GM12878 (cell line): ENCODE data around the gene SLC25A51. TPM values are rescaled to one million over a fixed set of nuclear protein-coding genes. Genes with fewer than 3 reads are reported as not detected.

Source experiments
- ATAC-seq: fragments of 200-7000 bp; cut with Tn5 transposase; 3 replicates; pipeline ENCODE4 v1.9.1; 2020; ENCODE audit warnings: mild to moderate bottlenecking, moderate library complexity
- BruUV-seq: library from RNA; stranded (reverse); fragments of 400-500 nt; replicated peaks from 2 replicates; lab custom pipeline; 2021; lab: Mats Ljungman, UMichigan
- CTCF ChIA-PET: fragments of 300-600 bp; sonication (Branson Sonifier 250); formaldehyde crosslinking; extraction: SDS; loops from one replicate; lab custom pipeline; 2021; ENCODE audit warnings: inconsistent platforms; lab: Yijun Ruan, JAX
- POLR2A ChIA-PET: fragments of 350-600 bp; formaldehyde crosslinking; extraction: SDS; loops from one replicate; lab custom pipeline; 2021; ENCODE audit warnings: inconsistent platforms; lab: Charles Lee
- RAD21 ChIA-PET: fragments of 300-600 bp; sonication (Branson Sonifier 250); formaldehyde crosslinking; loops from one replicate; lab custom pipeline; 2023; ENCODE audit warnings: antibody characterized with exemption; ENCODE audit not compliant: unreplicated experiment; lab: Charles Lee
- SMC1A ChIA-PET: fragments of 300-600 bp; sonication (Branson Sonifier 250); formaldehyde crosslinking; loops from one replicate; lab custom pipeline; 2023; ENCODE audit not compliant: unreplicated experiment, uncharacterized antibody; lab: Charles Lee
- DNase-seq: peaks from one replicate; pipeline ENCODE4 v3.0.0-alpha.2; 2011; ENCODE audit warnings: low read depth, low spot score
- FAIRE-seq: peaks from 3 replicates; lab custom pipeline; 2011; peaks lifted over from hg19 to GRCh38; lab: Jason Lieb, UNC
- H2AFZ ChIP-seq: 2 replicates; pipeline ENCODE4 v1.6.0; 2011; ENCODE audit warnings: low read depth, low read length, control low read depth; ENCODE audit not compliant: control insufficient read depth
- H3K27ac ChIP-seq: 2 replicates; pipeline ENCODE4 v1.5.1; 2011; ENCODE audit warnings: control low read depth; ENCODE audit not compliant: control insufficient read depth, insufficient read depth
- H3K27me3 ChIP-seq, 2 experiments: replicated peaks in 1 of 2; 2 replicates each; pipeline versions ENCODE4 v1.6.0 to v1.6.1; 2011; ENCODE audit warnings: low read length in 1 of 2; ENCODE audit not compliant: control insufficient read depth in 2 of 2, insufficient read depth in 2 of 2
- H3K36me3 ChIP-seq, 2 experiments: 2 replicates each; pipeline ENCODE4 v1.5.1; 2011; ENCODE audit warnings: low read length in 1 of 2; ENCODE audit not compliant: control insufficient read depth in 2 of 2, insufficient read depth in 2 of 2
- H3K4me1 ChIP-seq: 2 replicates; pipeline ENCODE4 v1.6.1; 2011; ENCODE audit warnings: mild to moderate bottlenecking, low read length, moderate library complexity, mixed read lengths; ENCODE audit not compliant: control insufficient read depth, insufficient read depth
- H3K4me2 ChIP-seq: 2 replicates; pipeline ENCODE4 v1.6.0; 2011; ENCODE audit warnings: control low read depth; ENCODE audit not compliant: control insufficient read depth, insufficient read depth
- H3K4me3 ChIP-seq: fragments of 200-600 bp; sonication (generic); 2 replicates; pipeline ENCODE4 v1.5.1; 2016
- H3K79me2 ChIP-seq: 2 replicates; pipeline ENCODE4 v1.6.0; 2011; ENCODE audit warnings: low read length; ENCODE audit not compliant: control insufficient read depth, insufficient read depth
- H3K9ac ChIP-seq: 2 replicates; pipeline ENCODE4 v1.8.0; 2011; ENCODE audit warnings: low read length, control low read depth, mixed read lengths; ENCODE audit not compliant: control insufficient read depth, insufficient read depth
- H3K9me3 ChIP-seq: replicated peaks from 3 replicates; pipeline ENCODE4 v1.5.1; 2011; ENCODE audit warnings: mild to moderate bottlenecking, low read length; ENCODE audit not compliant: control insufficient read depth, insufficient read depth
- H4K20me1 ChIP-seq: 2 replicates; pipeline ENCODE4 v1.6.0; 2011; ENCODE audit not compliant: control insufficient read depth, insufficient read depth
- BRCA1 ChIP-seq: IDR thresholded peaks from 2 replicates; pipeline ENCODE4 v1.6.1; 2011; ENCODE audit warnings: low read depth, low read length, improper control_type of control experiment
- CREM ChIP-seq: IDR thresholded peaks from 2 replicates; pipeline ENCODE4 v1.6.1; 2014; ENCODE audit warnings: antibody characterized with exemption, low read depth
- KLF5 ChIP-seq: fragments of 450-650 bp; IDR thresholded peaks from 2 replicates; pipeline ENCODE4 v1.6.1; 2014; ENCODE audit warnings: mild to moderate bottlenecking; ENCODE audit not compliant: partially characterized antibody
- PRDM15 ChIP-seq: fragments of 450-650 bp; formaldehyde crosslinking; IDR thresholded peaks from 2 replicates; pipeline ENCODE4 v1.4.0; 2020; ENCODE audit warnings: mild to moderate bottlenecking, moderate library complexity
- RAD51 ChIP-seq: fragments of 450-650 bp; IDR thresholded peaks from 2 replicates; pipeline ENCODE4 v1.6.1; 2016; ENCODE audit warnings: moderate library complexity, mild to moderate bottlenecking, inconsistent platforms
- RFX5 ChIP-seq: IDR thresholded peaks from 2 replicates; pipeline ENCODE4 v1.6.1; 2011; ENCODE audit warnings: low read depth, low read length, improper control_type of control experiment
- TCF12 ChIP-seq: IDR thresholded peaks from 2 replicates; pipeline ENCODE4 v1.6.1; 2011; ENCODE audit warnings: low read depth, mild to moderate bottlenecking, low read length
- ZBTB4 ChIP-seq: fragments of 450-650 bp; formaldehyde crosslinking; IDR thresholded peaks from 2 replicates; pipeline ENCODE4 v1.4.0; 2022; ENCODE audit warnings: mild to moderate bottlenecking, moderate library complexity
- WGBS: methylation state at CpG from one replicate; pipeline ENCODE4 v1.1.6; 2016; ENCODE audit warnings: low lambda C conversion rate; ENCODE audit not compliant: insufficient replicate concordance, insufficient coverage; ENCODE audit errors: missing lambda C conversion rate; 5-methylcytosine and 5-hydroxymethylcytosine counted together
- in situ Hi-C: fragments of 300-500 bp; cut with MboI; formaldehyde crosslinking; loops from 9 replicates; pipeline ENCODE4 v1.14.3; 2018; ENCODE audit warnings: mixed read lengths
- intact Hi-C: fragments of 100-400 bp; cut with micrococcal nuclease; formaldehyde crosslinking; loops from one replicate; pipeline ENCODE4 v1.14.2; 2022; ENCODE audit not compliant: unreplicated experiment
- polyA plus RNA-seq, 11 experiments: library from polyadenylated mRNA; depleted of rRNA in 4 of 11; unstranded in 6 of 11; stranded (reverse) in 5 of 11; fragments of >200 nt; fragmentation: Nextera tagmentation in 4 of 11; fragmentation: Illumina TruSeq in 1 of 11; extraction: Ambion mirVana in 4 of 11; extraction: Trizol in 1 of 11; gene quantifications; 1 replicate in 1 of 11; 2 replicates in 10 of 11; pipeline versions ENCODE4 v1.2.1 to v1.2.3, GENCODE V29; 2011 to 2016; ENCODE audit warnings: inconsistent platforms in 2 of 11, missing spikeins in 2 of 11, low read depth in 1 of 11
- total RNA-seq, 4 experiments: library from RNA; depleted of rRNA in 3 of 4; stranded (reverse); fragments of >200 nt in 3 of 4; fragmentation: Illumina TruSeq in 1 of 4; extraction: Trizol in 1 of 4; gene quantifications; 2 replicates each; pipeline versions ENCODE4 v1.2.1 to v1.2.3, GENCODE V29; 2013 to 2021
- TF ChIP-seq, protein P1 (sequence below): IDR thresholded peaks from 2 replicates; pipeline ENCODE4 v1.6.1; 2012; ENCODE audit warnings: low read length, inconsistent platforms

Gene SLC25A51
- total and polyA plus RNA-seq, 10 of the 15 experiments (the other 5 are each of a cell fraction or from before 2014, with no cell fraction given), result 3.8 to 29.3 (median 13.2) TPM

- no peak for TF ChIP-seq ZBTB4 (CRISPR knock-in tag)
- TF ChIP-seq CREM, result no peak
- no peak for TF ChIP-seq KLF5
Observed at GRCh38 chr9:37876376-37876775, 27.6 kb downstream of the SLC25A51 start (continued).

- in situ Hi-C loops (no loop called here), intact Hi-C loops (no loop called here)
- FAIRE-seq (no peak), ATAC-seq (no peak), DNase-seq (no peak)
- H3K79me2 ChIP-seq, result no peaks in the 10 kb centered on the region
- H3K27me3 ChIP-seq, result no peaks in the 10 kb centered on the region
- RAD21 ChIA-PET, result no interaction called here
- H3K4me2 ChIP-seq, result no peak overlapping the region
- SMC1A ChIA-PET, result no interaction called here
- H3K9me3 ChIP-seq, result no peaks in the 10 kb centered on the region; the same call in 2 of the 3 replicates
- H3K4me3 ChIP-seq, result no peak overlapping the region
- BruUV-seq, result no TSS peak
- no peaks in the 10 kb centered on the region for H3K36me3 ChIP-seq
- no peak overlapping the region for H3K9ac ChIP-seq
- H2AFZ ChIP-seq, result no peak overlapping the region
- no peaks in the 10 kb centered on the region for H4K20me1 ChIP-seq
- no peaks in the 10 kb centered on the region for H3K4me1 ChIP-seq
- POLR2A ChIA-PET, result no interaction called here
- 100% methylated on average over 2 of the region's 2 CpGs for WGBS
- CTCF ChIA-PET, result no interaction called here
- H3K27ac ChIP-seq, result no peak overlapping the region
- no peak for TF ChIP-seq PRDM15 (CRISPR knock-in tag)
- no peak for TF ChIP-seq RFX5
- TF ChIP-seq BRCA1, result no peak
- TF ChIP-seq, protein P1, sequence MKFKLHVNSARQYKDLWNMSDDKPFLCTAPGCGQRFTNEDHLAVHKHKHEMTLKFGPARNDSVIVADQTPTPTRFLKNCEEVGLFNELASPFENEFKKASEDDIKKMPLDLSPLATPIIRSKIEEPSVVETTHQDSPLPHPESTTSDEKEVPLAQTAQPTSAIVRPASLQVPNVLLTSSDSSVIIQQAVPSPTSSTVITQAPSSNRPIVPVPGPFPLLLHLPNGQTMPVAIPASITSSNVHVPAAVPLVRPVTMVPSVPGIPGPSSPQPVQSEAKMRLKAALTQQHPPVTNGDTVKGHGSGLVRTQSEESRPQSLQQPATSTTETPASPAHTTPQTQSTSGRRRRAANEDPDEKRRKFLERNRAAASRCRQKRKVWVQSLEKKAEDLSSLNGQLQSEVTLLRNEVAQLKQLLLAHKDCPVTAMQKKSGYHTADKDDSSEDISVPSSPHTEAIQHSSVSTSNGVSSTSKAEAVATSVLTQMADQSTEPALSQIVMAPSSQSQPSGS, result no peak
- no peak for TF ChIP-seq TCF12
- no peak for TF ChIP-seq ZBTB4 (CRISPR knock-in tag)
- TF ChIP-seq RAD51, result no peak
Observed at GRCh38 chr9:37873955-37874354, 30.0 kb downstream of the SLC25A51 start.
